Suppressor macrophage treated with lipopolysaccharide for 1 hour (primary cell): ENCODE data around the gene OTOG.

Experiments used
- DNase-seq, 3 donors: peaks; one replicate each; pipeline ENCODE4 v3.0.0-alpha.2; 2020 to 2022

Gene OTOG

GRCh38 chr11:17637901-17638300 is 90.8 kb downstream of the OTOG start:
- DNase-seq: no peak

- DNase-seq: no peak
Observed at GRCh38 chr11:17638311-17638710, 91.3 kb downstream of the OTOG start.

- no peak for DNase-seq
Observed at GRCh38 chr11:17639091-17639490, 92.0 kb downstream of the OTOG start.

- DNase-seq: no peak
Observed at GRCh38 chr11:17639781-17640180, 92.7 kb downstream of the OTOG start.

GRCh38 chr11:17640493-17641164 is 93.6 kb downstream of the OTOG start:
- DNase-seq: no peak

GRCh38 chr11:17641792-17642350 is 94.8 kb downstream of the OTOG start:
- DNase-seq: no peak

- DNase-seq: no peak
Observed at GRCh38 chr11:17642370-17642769, 95.3 kb downstream of the OTOG start.

- DNase-seq: no peak
Observed at GRCh38 chr11:17642980-17643379, 95.9 kb downstream of the OTOG start.

GRCh38 chr11:17643506-17644405 is 96.7 kb downstream of the OTOG start:
- no peak for DNase-seq

- DNase-seq: no peak
Observed at GRCh38 chr11:17645190-17645970, 98.3 kb downstream of the OTOG start.

GRCh38 chr11:17646451-17647145 is 99.5 kb downstream of the OTOG start:
- DNase-seq: no peak

GRCh38 chr11:17648528-17648927 is 101.5 kb downstream of the OTOG start:
- no peak for DNase-seq

GRCh38 chr11:17649261-17649660 is 102.2 kb downstream of the OTOG start:
- DNase-seq: no peak

GRCh38 chr11:17649696-17650095 is 102.6 kb downstream of the OTOG start:
- DNase-seq: no peak

GRCh38 chr11:17650127-17650911 is 103.3 kb downstream of the OTOG start:
- no peak for DNase-seq

GRCh38 chr11:17651061-17651460 is 104.0 kb downstream of the OTOG start:
- DNase-seq: no peak

GRCh38 chr11:17651681-17652080 is 104.6 kb downstream of the OTOG start:
- DNase-seq: no peak

- no peak for DNase-seq
Observed at GRCh38 chr11:17652556-17652955, 105.5 kb downstream of the OTOG start.

GRCh38 chr11:17653611-17654010 is 106.6 kb downstream of the OTOG start:
- DNase-seq: no peak

- no peak for DNase-seq
Observed at GRCh38 chr11:17655682-17656081, 108.6 kb downstream of the OTOG start.

- DNase-seq: no peak
Observed at GRCh38 chr11:17658211-17658610, 111.2 kb downstream of the OTOG start.

- DNase-seq: no peak
Observed at GRCh38 chr11:17668166-17668565, 121.1 kb downstream of the OTOG start.
